ENCODE data around the gene RND3.

Gene RND3

DNA sequence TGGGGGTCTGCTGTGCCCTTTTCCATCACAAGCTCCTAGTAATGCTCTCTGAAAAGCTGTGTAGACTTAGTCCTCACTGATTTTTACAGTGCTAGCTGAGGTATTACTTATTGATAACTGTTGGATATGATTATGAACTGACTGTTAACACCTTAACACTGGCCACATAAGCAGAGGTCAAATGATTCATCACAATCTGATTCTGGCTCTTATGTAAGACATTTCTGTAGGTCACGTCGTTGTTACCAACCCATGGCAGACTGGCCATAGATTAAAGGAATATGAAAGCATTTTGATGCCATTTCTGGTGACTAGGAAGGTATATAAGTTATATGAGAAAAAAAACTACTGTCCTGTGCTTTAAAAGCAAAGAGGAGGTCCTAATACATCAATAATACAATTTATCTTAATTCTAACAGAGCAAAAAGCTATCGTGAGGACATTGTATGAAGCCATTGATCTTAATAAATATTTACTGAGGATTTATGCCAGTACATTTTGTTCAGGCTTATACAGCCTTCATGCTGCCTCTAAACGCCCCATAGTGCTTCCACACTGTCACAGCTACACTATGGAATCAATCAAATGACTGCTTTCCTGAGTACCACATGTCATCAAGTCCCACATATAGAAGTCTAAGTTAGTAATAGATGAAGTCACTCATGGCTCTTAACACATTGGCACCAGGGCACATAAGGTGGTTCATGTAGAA, 6.9 kb upstream of the RND3 start:
- DNase-seq (ENCODE audit: low spot score) = no peak

DNA sequence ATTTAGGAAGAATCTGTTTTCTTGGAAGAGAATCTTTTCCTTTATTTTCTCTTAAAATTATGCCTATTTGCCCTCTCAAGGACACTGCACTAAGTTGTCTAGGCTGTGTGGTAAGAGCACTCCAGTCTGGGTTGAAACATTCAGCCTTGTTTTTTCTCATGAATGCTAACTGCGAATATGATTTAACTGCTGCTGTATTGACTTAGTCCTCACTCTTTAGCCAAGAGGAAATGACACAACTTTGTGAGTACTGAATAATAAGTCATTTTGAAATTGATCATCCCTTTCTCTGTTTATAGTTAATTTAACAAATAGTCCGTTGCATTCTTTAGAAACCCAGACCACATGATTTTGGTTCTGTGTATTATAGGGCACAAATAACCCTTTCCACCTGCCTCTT, 4.5 kb upstream of the RND3 start:
- DNase-seq (ENCODE audit: low spot score) = no peak

DNA sequence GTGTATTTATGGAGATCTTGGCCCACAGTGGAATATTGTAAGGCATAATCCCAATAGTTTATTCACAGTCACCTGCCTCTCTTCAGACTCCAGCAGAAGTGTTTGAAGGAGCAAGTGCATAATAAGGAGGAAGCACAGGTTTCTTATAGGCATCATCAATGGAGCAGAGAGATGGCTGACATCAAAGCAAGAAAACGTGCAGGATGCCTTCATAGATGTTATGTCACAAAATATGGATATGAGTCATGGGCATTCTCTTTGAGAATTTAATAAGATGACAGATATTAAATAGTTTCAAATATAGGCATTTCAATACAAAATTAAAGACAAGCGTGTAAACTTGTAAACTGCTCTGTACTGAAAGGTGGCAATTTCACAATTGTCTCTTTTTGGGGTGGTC, 4.0 kb upstream of the RND3 start:
- no peak for DNase-seq (ENCODE audit: low spot score)

DNA sequence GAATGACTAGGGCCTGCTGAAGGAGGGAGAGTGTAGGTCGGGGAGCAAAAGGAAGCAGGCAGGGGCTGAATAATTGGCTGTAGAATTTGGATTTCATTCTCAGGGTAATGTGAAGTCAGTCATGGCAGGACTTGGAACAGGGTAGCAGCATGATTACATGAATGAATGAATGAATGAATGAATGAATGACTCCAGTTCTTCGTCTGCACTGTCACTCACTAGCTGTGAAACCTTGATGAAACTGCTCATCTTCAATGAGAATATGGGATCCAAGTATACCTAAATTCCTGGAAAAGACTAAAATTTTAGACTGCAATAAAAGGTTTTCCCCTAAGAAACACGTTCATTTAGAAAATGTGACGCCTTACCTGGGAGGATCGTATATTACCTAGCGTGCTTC, 3.0 kb upstream of the RND3 start:
- no peak for DNase-seq (ENCODE audit: low spot score)

DNA sequence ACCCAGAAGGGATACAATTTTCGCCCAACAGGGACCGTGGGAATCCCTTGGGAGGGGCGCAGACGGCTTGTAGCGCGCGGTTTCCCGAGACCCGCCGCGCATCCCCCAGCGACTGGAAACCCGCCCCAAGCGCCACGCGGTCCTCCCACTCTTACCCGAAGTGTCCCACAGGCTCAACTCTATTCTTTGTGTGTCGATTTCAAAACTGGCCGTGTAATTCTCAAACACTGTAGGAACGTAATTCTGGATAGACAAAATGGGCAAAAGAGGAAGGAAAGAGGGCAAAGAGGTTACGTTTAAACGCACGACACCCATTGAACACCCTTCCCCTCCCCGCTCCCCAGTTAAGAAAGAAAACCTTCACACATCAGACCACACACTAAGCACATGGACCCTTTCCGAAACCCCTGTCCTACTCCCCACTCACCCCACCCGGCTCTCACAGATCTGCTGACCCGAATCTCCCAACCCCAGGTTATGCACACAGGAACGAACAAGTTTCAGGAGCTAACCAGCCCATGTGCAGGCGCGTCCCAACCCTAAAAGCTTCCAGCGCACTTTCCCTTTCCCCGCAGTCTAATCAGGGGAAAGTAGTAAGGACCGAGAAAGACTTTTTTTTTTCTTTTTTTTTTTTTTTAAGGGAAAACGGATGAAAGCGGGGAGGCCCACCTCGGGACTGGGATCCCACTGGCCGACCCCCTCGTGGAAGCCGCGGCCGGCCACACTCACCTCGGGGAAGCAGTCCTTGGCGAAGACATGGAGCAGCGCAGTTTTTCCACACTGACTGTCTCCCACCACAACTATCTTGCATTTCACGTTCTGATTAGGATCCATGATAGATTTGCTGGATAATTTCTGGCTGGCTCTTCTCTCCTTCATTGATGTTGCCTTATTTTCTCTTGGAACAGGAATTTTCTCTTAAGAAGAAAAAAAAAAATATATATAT, 655 bp downstream of the RND3 start:
- DNase-seq (ENCODE audit: low spot score) = peak; percentile 5

DNA sequence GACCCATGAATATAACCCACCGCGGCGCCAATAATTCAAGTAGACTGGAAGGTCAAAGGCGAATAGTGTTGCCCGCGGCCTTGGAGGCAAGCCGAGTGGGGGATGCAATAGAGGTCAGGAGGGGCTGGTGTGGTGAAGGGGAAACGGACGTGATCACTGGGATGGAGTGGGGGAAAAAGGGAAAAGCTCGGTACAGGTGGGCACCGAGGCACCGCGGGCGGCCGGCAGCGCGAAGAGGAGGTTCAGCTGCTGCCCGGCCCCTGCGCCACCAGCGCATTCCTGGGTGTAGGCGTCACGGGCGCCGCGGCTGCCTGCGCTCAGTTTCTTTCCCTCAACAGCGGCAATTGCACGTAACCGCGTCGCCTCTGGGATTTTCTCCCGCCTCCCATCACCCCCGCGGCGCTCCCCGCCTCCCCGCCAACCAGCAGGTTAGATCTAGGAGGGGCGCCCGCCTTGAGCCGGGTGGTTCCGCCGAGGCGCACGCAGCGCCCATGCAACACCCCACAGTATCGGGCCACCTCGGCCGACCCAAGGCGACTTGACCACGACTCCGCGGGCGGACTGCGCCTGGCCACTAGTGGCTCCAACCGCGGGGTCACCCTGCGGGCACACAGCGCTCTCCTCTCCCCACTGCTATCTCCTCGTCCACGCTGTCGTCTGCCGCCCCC, 1.5 kb downstream of the RND3 start:
- DNase-seq (ENCODE audit: low spot score) = no peak

DNA sequence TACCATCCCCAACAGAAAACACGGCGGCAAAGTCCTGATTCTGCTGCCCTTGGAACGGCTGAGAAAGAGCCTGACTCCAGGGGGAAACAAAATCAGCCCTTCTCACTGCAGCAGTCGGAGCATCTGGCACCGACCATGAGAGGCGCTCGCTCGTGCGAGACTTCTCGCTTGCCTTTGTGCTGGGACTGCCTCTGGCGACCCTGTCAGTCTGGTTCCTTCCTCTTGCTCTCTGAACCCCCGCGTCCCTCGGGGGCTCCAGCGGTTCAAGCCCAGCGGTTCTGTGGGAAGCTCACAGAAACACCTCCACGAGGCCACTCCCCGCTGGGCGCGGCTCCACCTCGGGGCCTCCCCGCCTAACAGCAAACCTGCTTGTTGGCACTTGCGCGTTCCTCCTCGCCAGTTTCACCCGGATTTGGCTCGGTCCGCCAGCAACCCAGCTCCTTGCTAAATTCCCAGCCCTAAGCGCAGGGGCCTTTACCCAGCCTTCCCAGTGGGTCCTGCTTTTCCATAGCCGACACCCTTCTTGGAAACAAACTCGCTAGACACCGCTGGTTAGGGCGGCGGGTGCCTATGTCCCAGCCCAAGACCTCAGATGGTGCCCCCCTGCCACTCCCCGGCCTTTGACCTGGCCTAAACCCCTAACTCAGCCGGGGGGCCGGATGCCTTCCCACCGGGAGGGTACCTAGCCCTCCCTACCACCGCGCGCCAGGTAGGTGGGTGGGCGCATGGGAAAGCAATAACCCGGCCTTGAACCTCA, 2.2 kb downstream of the RND3 start:
- DNase-seq (ENCODE audit: low spot score) = no peak

DNA sequence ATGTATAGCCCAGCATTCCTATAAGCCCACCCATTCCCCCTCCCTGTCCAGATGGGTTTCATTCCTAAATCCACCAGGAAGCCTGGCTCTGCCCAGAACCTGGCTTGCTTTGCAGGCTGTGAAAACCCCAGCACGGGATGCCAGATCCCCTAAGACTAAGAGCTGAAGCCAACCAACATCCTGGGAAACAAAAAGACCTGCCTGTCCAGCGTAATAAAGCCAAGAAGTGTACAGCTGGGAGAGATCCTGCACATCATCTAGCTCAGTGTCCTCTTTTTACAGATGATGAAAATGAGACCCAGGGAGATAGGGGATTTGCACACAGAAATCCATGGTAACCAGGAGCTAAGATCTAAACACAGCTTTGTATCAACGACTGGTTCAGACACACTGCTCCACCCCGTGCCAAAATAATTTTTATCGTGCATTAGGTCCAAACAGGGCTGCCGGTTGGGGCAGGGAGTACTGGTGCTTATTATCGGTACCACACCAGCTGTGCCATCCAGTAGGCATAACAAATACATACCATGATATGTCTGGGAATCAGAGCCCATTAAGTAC, 2.9 kb downstream of the RND3 start:
- DNase-seq (ENCODE audit: low spot score) = no peak

DNA sequence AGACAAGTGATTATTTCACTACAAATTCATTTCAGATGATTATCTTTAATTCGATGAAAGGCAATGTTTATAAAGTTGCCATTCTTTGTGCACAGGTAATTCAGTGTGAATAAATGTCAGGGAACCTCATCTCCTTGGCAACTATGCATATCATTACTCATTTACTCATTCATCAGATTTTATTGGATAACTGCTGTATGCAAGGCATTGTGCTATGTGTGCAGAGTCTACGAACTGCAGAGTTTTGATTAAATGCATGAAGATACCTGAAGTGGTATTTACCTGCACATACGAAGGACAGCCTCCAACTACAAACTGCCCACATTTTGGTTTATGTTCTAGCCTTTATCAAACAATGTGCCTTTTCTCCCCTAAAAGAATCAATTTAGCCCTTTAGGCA, 3.5 kb downstream of the RND3 start:
- no peak for DNase-seq (ENCODE audit: low spot score)

DNA sequence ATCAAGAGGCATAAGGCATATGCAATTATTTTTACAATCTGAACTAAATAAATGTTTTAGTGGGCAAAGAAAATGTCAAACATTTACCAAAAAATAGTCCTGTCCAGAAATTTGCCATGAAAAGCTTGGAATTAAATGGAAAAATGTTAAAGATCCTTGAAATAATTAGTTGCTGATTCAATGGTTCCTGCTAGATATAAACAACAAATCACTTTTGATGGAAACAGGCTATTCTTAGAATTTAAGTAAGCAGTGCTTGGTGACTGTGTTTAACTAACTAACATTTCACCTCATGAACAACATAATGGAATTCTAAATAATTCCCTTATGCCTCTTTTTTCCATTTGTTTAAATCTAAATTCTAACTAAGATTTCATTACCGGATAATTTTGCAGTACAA, 3.9 kb downstream of the RND3 start:
- no peak for DNase-seq (ENCODE audit: low spot score)

DNA sequence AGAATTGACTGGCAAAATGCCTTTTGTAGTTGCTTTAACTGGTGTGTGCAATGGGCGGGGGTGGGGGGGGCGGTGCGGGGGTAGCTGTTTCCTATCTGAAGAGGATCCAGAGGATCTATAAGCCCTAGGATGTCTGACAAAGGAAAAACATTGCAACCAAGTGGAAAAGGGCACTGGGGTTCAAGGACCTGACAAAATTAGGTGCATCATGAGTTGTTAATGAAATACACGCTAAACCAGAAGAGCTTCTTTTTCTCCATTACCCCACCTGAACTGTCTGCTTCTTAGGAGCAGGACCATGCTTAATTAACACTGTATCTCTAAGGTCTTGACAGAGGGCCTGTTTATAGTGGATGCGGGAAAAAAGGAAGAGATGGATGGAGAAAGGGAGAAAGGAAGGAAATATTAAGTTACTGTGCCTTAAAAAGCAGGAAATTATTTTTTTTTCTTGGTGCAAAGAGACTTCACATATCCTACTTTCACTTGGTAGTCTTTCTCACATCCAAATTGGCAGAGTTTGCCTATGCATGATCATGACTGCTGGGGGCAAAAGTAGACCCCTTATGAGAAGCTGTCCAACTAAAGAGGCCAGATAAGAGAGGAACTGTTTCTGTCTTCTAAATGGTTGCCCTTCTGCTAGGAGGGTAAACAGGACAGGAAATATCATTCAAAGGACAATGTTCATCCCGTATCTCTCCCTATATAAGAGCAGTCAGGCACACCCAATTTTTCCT, 4.6 kb downstream of the RND3 start:
- DNase-seq (ENCODE audit: low spot score) = no peak

DNA sequence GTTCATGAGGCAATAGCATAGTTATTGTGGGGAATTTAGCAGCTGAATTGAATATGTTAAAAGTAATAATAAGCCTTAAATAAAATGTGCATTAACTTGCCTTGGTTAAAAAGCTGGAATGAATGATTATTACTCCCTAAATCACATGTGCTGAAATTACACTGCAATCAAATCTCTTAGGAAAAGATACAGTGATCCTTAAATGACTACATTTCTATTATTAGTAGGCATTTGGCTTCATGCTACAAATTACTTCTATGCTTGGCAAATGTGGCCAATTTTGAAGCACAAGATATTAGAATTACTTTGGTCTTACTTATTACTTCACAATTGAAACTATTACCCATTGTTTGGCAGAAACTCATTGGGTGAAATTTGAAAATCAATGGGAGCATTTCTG, 5.4 kb downstream of the RND3 start:
- no peak for DNase-seq (ENCODE audit: low spot score)

DNA sequence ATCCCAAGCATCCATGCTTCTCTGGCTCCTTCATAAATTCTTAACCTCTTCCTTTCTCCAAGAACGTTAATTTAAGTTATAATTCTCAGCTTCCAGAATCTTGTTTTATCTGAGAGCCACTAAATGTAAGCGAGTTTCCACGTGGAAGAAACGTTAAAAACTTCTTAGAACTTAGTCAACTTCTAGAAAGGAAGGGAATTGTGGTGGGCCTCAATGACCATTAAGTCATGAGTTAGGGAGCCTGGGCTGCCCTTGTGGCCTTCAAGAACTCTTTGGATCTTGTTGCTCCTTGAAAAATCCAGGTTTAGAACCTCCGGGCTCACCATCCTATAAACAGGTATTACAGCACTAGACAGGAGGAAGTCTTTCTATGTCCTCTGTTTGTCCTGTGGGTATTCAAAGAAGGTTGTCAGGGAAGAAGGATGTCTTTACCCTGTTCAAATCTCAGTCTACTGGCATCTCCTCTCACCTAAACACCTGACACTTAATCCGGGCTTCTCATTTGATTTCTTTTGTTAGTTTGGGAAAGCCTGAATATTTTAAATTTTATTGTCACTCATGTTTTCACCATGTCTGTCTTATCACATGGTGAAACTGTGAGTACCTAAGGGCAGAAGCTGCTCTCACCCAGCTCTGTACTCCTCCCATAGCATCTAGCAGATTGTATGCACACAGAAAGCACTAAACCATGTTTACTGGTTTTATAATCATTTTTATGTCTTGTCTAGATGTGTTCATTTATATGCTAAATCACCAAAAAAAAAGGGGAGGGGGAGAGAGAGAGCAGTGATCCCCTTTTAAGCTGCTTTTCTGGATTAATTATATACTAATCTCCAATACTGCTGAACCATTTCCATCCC, 6.3 kb downstream of the RND3 start:
- no peak for DNase-seq (ENCODE audit: low spot score)

DNA sequence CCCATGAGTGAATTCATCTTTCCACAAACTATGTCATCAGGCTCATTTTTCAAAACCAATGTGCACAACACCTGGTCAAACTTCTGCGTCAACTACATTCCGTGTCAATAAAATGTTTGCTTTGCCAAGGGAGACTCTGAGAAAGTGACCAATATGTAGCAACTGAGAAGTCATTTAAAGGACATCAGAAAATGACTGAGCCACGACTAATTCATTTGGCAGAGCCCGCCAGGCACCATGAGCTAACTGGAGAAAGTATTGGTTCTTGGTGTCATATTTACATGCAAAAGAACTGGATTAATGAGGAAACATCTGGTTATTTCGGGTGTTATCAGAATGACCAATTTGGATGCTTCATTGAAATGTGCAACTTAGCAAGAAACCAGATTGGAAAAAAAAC, 7.2 kb downstream of the RND3 start:
- DNase-seq (ENCODE audit: low spot score) = no peak

DNA sequence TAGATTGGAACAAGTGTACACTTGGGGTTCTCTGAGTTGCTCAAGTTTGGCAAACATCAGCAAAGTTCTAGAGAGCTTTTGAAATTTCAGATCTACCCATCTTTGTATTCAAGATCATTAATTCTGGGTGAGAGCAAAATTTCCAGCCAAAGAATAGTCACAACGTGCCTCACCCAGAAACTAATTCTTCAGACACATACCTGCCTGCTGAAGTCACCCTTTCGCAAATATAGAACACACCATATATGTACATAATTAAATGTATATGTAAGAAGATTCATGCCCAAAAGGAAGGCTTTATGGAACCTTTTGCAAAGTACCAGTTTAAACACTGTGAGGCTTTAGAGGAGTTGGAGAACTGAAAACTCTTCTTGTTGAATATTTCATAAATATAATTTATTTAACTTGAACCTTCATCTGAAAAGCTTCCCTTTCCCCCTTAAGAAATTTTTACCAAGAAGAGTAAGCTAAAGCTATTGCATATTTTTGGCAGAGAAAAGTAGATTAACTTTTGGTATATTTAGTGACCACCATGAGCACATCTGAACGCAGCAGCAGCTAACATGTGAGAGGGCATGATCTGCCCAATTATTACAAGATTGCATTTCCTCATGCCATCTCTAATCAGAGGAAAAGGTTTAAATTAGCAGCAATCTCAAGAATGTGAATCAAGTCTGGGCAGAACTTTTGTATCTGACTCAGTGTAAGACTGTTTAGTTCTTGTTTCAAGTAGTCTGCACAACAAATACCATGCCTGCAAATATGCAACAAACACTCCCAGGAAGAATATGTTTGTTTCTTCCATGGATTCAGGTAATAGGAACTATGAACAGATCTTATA, 8.2 kb downstream of the RND3 start:
- DNase-seq (ENCODE audit: low spot score) = no peak

DNA sequence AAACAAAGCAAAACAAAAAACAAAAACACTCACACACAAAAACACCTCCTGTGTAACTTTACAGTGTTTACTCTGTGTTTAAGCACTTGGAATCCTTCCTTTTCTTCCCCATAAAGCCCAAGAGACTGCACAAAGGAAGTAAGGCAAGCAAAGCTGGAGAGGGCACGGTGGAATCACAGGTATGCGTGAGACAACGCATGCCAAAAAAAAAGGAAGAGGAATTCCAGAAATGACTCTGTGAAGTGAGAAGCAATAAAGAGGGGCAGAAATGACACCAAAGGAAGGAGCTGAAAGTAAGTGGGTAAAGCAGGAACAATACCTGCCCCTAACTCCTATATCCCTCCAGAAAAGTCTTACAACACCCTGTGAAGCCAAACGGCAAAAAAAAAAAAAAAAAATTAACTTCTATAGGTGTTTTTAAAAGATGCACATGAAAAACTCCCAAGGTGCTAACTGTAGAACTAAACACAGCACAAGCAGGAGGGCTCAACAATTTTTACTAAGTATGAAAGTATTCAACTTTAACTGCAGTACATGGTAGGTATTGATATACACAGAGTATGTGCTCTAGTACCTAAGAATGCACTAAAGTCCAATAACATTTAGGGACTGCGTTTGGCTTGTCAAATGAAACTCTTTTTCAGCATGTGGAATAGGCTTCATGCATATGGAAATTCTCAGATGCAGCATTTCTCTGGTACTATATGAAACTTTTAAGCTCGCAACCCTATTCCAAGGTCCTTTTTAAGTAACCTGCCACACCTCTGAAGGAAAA, 9.1 kb downstream of the RND3 start:
- DNase-seq (ENCODE audit: low spot score) = no peak

DNA sequence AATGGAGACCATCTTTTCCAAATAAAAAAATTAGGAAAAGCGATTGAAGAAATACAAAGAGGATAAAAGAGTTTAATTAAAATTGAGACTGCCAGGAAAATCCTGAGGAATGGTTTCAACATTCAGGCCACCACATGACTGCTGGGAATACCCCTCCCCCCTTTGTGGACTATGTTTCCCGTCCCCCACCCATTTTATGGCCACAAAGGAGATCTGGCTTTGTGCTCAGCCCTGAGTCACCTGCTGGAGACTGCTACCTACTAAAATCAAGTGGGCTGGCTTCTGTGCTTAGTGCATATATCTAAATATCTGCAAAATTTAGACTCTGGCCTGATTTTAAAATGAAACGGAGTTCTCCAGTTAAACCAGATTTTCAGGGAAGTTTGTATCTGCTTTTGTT, 10.1 kb downstream of the RND3 start:
- DNase-seq (ENCODE audit: low spot score) = no peak

DNA sequence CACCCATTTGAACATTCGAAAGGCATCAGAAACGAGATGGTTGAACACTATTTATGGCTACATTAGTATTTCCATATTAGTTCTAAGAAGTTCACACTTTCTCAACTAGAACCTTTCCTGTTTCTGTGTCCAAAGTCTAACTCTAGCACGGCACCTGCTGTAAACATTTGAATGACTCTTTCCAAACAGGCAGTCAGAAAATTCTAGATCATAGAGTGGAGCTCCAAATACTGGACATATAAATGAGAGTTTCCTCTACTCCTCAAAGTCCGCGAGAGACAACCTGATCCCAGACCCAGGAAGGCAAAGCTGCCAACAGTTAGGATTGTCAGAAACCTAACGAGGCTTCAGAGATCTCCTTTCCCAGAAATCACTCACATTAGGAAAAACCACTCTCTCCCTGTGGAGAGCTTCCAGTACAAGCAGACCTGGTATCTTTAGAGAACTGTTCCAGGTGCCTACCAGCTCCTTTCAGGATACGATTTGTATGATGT, 10.6 kb downstream of the RND3 start:
- no peak for DNase-seq (ENCODE audit: low spot score)
